AG10803 (cell line): ENCODE measurements around the gene PDE2A.
A peak's percentile ranks its signal among the peaks of the same experiment; 100 is the strongest.

ENCODE experiments used
- DNase-seq: peaks from one replicate; pipeline ENCODE4 v3.0.0; 2010; ENCODE audit warnings: low read depth
- H3K4me3 ChIP-seq: 2 replicates; pipeline ENCODE4 v1.5.1; 2011; ENCODE audit warnings: mild to moderate bottlenecking, low read length, control low read depth
- CTCF ChIP-seq: conservative IDR thresholded peaks from 2 replicates; pipeline ENCODE4 v1.5.1; 2011; ENCODE audit warnings: mild to moderate bottlenecking, low read length, control low read depth, inconsistent platforms

The PDE2A gene

GRCh38 chr11:72625691-72626413 lies 48.4 kb downstream of the PDE2A start:
- H3K4me3 ChIP-seq, result no peak overlapping the region
- DNase-seq, result peak; percentile 9
- no peak for TF ChIP-seq CTCF

- H3K4me3 ChIP-seq, result no peak overlapping the region
- DNase-seq, result no peak
- no peak for TF ChIP-seq CTCF
Observed at GRCh38 chr11:72624496-72625201, 49.6 kb downstream of the PDE2A start.

- no peak for TF ChIP-seq CTCF
- DNase-seq, result no peak
- H3K4me3 ChIP-seq, result no peak overlapping the region
Observed at GRCh38 chr11:72623052-72623451, 51.2 kb downstream of the PDE2A start.

GRCh38 chr11:72621008-72621610 lies 53.1 kb downstream of the PDE2A start:
- no peak overlapping the region for H3K4me3 ChIP-seq
- no peak for DNase-seq
- TF ChIP-seq CTCF, result no peak

GRCh38 chr11:72618803-72619202 lies 55.4 kb downstream of the PDE2A start:
- DNase-seq, result peak; percentile 44
- no peak for TF ChIP-seq CTCF
- H3K4me3 ChIP-seq, result no peak overlapping the region

- H3K4me3 ChIP-seq, result no peak overlapping the region
- TF ChIP-seq CTCF, result no peak
- peak; percentile 31 for DNase-seq
Observed at GRCh38 chr11:72617080-72617762, 57.0 kb downstream of the PDE2A start.
